Omental fat pad (tissue), 4 donors: ENCODE data around the gene LBHD2. TPM values are rescaled to one million over a fixed set of nuclear protein-coding genes. Genes with fewer than 3 reads are reported as not detected.

ENCODE experiments used
- ATAC-seq: fragments of 150-250 bp; one replicate; pipeline ENCODE4 v1.9.1; 2016; ENCODE audit warnings: mild to moderate bottlenecking, moderate library complexity; ENCODE audit not compliant: low FRiP score
- DNase-seq: peaks from one replicate; pipeline ENCODE4 v3.0.0-alpha.2; 2019; ENCODE audit warnings: low spot score
- CTCF ChIP-seq, 3 donors: fragments of 450-650 bp; IDR thresholded peaks; one replicate each; pipeline ENCODE4 v1.5.1; 2016 to 2017; ENCODE audit warnings: antibody characterized with exemption in 3 of 3, mild to moderate bottlenecking in 3 of 3, moderate library complexity in 2 of 3
- total RNA-seq, 4 donors: library from RNA; depleted of rRNA; stranded (reverse); fragments of >200 nt; gene quantifications; one replicate each; pipeline ENCODE4 v1.1.0, GENCODE V29; 2016

LBHD2 gene
- total RNA-seq, 4 donors from 2014 or later, result 6.3 TPM; not detected in 3

GRCh38 chr14:103091883-103092222 is 7.8 kb downstream of the LBHD2 start:
- TF ChIP-seq CTCF (IDR thresholded peaks at IDR 0.05), result no peak

GRCh38 chr14:103093856-103094405 is 9.9 kb downstream of the LBHD2 start:
- ATAC-seq (no peak), DNase-seq (no peak)
- TF ChIP-seq CTCF (IDR thresholded peaks at IDR 0.05), result no peak

More at GRCh38 chr14:103091883-103092222, 7.8 kb downstream of the LBHD2 start:
- ATAC-seq (no peak), DNase-seq (no peak)

GRCh38 chr14:103094406-103095209 is 10.6 kb downstream of the LBHD2 start, which contains the start of gene EXOC3L4:
Gene EXOC3L4, plus strand, starts transcription at chr14:103094725. Its CDS starts 5,495 bp downstream, at chr14:103100220.
- ATAC-seq (no peak), DNase-seq (no peak)
- TF ChIP-seq CTCF (IDR thresholded peaks at IDR 0.05), result no peak

- no peak for ATAC-seq
- DNase-seq, result no peak
- no peak for TF ChIP-seq CTCF (IDR thresholded peaks at IDR 0.05)
These were observed 11.3 kb downstream of the LBHD2 start for GRCh38 chr14:103095210-103095778.

GRCh38 chr14:103096387-103096786 is 12.4 kb downstream of the LBHD2 start:
- TF ChIP-seq CTCF (IDR thresholded peaks at IDR 0.05), result no peak
- no peak for DNase-seq
- ATAC-seq, result no peak

- ATAC-seq (no peak), DNase-seq (no peak)
- no peak for TF ChIP-seq CTCF (IDR thresholded peaks at IDR 0.05)
These were observed 13.4 kb downstream of the LBHD2 start for GRCh38 chr14:103097244-103097993.
